IMR-90 (cell line): ENCODE data around the gene GABBR1. TPM values are rescaled to one million over a fixed set of nuclear protein-coding genes. Genes with fewer than 3 reads are reported as not detected.

Experiments used
- ATAC-seq: fragments of 200-7000 bp; cut with Tn5 transposase; 2 replicates; pipeline ENCODE4 v1.9.1; 2020; ENCODE audit warnings: low read depth, mild to moderate bottlenecking, moderate library complexity
- BruUV-seq: library from RNA; stranded (reverse); fragments of 400-500 nt; replicated peaks from 2 replicates; lab custom pipeline; 2021; lab: Mats Ljungman, UMichigan
- CTCF ChIA-PET: fragments of 300-600 bp; formaldehyde crosslinking; extraction: SDS; loops from one replicate; lab custom pipeline; 2021; ENCODE audit warnings: antibody characterized with exemption; lab: Yijun Ruan, JAX
- POLR2A ChIA-PET: fragments of 300-600 bp; sonication (Branson Sonifier 250); formaldehyde crosslinking; loops from one replicate; lab custom pipeline; 2022; ENCODE audit warnings: antibody characterized with exemption; ENCODE audit not compliant: unreplicated experiment; lab: Charles Lee
- DNase-seq: peaks from one replicate; pipeline ENCODE4 v3.0.0; 2013
- H2AFZ ChIP-seq: replicated peaks from 2 replicates; pipeline ENCODE3; 2013; ENCODE audit warnings: low read length, mild to moderate bottlenecking; ENCODE audit not compliant: poor library complexity
- H2AK5ac ChIP-seq: 2 replicates; pipeline ENCODE4 v1.6.1; 2013; ENCODE audit warnings: low read depth, low read length, inconsistent platforms
- H2AK9ac ChIP-seq: replicated peaks from 2 replicates; pipeline ENCODE3; 2013; ENCODE audit warnings: mild to moderate bottlenecking, low read depth, low read length, moderate library complexity; ENCODE audit not compliant: poor library complexity
- H2BK120ac ChIP-seq: 2 replicates; pipeline ENCODE4 v1.6.1; 2013; ENCODE audit warnings: low read depth, low read length, inconsistent platforms
- H2BK15ac ChIP-seq: 3 replicates; pipeline ENCODE4 v1.6.1; 2013; ENCODE audit warnings: low read depth, low read length, inconsistent platforms
- H2BK20ac ChIP-seq: 2 replicates; pipeline ENCODE4 v1.6.1; 2013; ENCODE audit warnings: low read depth, mild to moderate bottlenecking, inconsistent platforms, low read length, moderate library complexity
- H2BK5ac ChIP-seq: 2 replicates; pipeline ENCODE4 v1.6.1; 2013; ENCODE audit warnings: mild to moderate bottlenecking, low read depth, low read length, inconsistent platforms; ENCODE audit not compliant: poor library complexity, severe bottlenecking
- H3K14ac ChIP-seq: replicated peaks from 2 replicates; pipeline ENCODE4 v1.6.1; 2013; ENCODE audit warnings: low read depth, low read length, inconsistent platforms
- H3K18ac ChIP-seq: 2 replicates; pipeline ENCODE4 v1.6.1; 2013; ENCODE audit warnings: low read depth, low read length, control low read depth
- H3K23ac ChIP-seq: 2 replicates; pipeline ENCODE4 v1.6.1; 2013; ENCODE audit warnings: low read depth, low read length, inconsistent platforms
- H3K27ac ChIP-seq: 2 replicates; pipeline ENCODE4 v1.5.1; 2013; ENCODE audit warnings: mild to moderate bottlenecking, control low read depth, low read length; ENCODE audit not compliant: insufficient read depth
- H3K27me3 ChIP-seq: 2 replicates; pipeline ENCODE4 v1.6.1; 2013; ENCODE audit warnings: low read length; ENCODE audit not compliant: control insufficient read depth, insufficient read depth
- H3K36me3 ChIP-seq: 2 replicates; pipeline ENCODE4 v1.6.1; 2013; ENCODE audit warnings: low read length, mixed read lengths; ENCODE audit not compliant: control insufficient read depth, insufficient read depth
- H3K4ac ChIP-seq: 2 replicates; pipeline ENCODE4 v1.6.1; 2013; ENCODE audit warnings: low read depth, low read length, inconsistent platforms
- H3K4me1 ChIP-seq: 2 replicates; pipeline ENCODE4 v1.6.1; 2013; ENCODE audit warnings: low read length, mixed read lengths; ENCODE audit not compliant: control insufficient read depth, insufficient read depth
- H3K4me2 ChIP-seq: 2 replicates; pipeline ENCODE4 v1.6.1; 2013; ENCODE audit warnings: low read depth, mild to moderate bottlenecking, control low read depth, low read length, moderate library complexity
- H3K4me3 ChIP-seq: 2 replicates; pipeline ENCODE4 v1.5.1; 2013; ENCODE audit warnings: low read depth, mild to moderate bottlenecking, control low read depth, low read length, moderate library complexity; ENCODE audit not compliant: insufficient read depth
- H3K56ac ChIP-seq: 2 replicates; pipeline ENCODE4 v1.6.1; 2013; ENCODE audit warnings: low read length, inconsistent platforms; ENCODE audit not compliant: insufficient read depth; ENCODE audit errors: extremely low read depth
- H3K79me1 ChIP-seq, 2 experiments: 2 replicates each; pipeline ENCODE4 v1.6.1; 2013; ENCODE audit warnings: low read length in 2 of 2, inconsistent platforms in 1 of 2, low read depth in 1 of 2
- H3K9ac ChIP-seq: 2 replicates; pipeline ENCODE4 v1.6.1; 2013; ENCODE audit warnings: low read depth, low read length, control low read depth
- H3K9me1 ChIP-seq: 2 replicates; pipeline ENCODE4 v1.6.1; 2013; ENCODE audit warnings: low read length, inconsistent platforms; ENCODE audit not compliant: insufficient read depth
- H3K9me3 ChIP-seq: 2 replicates; pipeline ENCODE4 v1.6.1; 2013; ENCODE audit warnings: low read length; ENCODE audit not compliant: control insufficient read depth, insufficient read depth
- H4K20me1 ChIP-seq: 2 replicates; pipeline ENCODE4 v1.6.1; 2013; ENCODE audit warnings: low read length, inconsistent platforms; ENCODE audit not compliant: insufficient read depth
- H4K5ac ChIP-seq: 2 replicates; pipeline ENCODE4 v1.6.1; 2013; ENCODE audit warnings: mild to moderate bottlenecking, low read depth, low read length, control low read depth
- H4K8ac ChIP-seq, 2 experiments: 2 replicates each; pipeline ENCODE4 v1.6.1; 2013; ENCODE audit warnings: low read depth in 2 of 2, low read length in 2 of 2, control low read depth in 1 of 2, inconsistent platforms in 1 of 2
- H4K91ac ChIP-seq: 2 replicates; pipeline ENCODE4 v1.6.1; 2013; ENCODE audit warnings: low read depth, low read length, inconsistent platforms; ENCODE audit not compliant: insufficient read depth
- MAFK ChIP-seq: IDR thresholded peaks from 2 replicates; pipeline ENCODE4 v1.6.1; 2012; ENCODE audit warnings: low read depth, low read length, improper control_type of control experiment
- RAD21 ChIP-seq: IDR thresholded peaks from 2 replicates; pipeline ENCODE4 v1.6.1; 2012; ENCODE audit warnings: low read length, improper control_type of control experiment
- WGBS, 2 experiments: methylation state at CpG; one replicate each; pipeline versions ENCODE4 v1.1.5 to v1.1.7; 2013; ENCODE audit warnings: missing lambda C conversion rate in 2 of 2; ENCODE audit not compliant: insufficient read length in 1 of 2; ENCODE audit errors: extremely low coverage in 2 of 2; 5-methylcytosine and 5-hydroxymethylcytosine counted together
- dilution Hi-C: fragments of 300-500 bp; cut with HindIII; formaldehyde crosslinking; loops from one replicate; pipeline ENCODE4 v1.14.3; 2018; ENCODE audit warnings: low sequenced_read_pairs; ENCODE audit not compliant: unreplicated experiment
- in situ Hi-C: fragments of 300-500 bp; cut with MboI; formaldehyde crosslinking; loops from 3 replicates; pipeline ENCODE4 v1.14.3; 2019; ENCODE audit warnings: low sequenced_read_pairs, inconsistent platforms, mixed read lengths
- intact Hi-C: fragments of 100-400 bp; cut with micrococcal nuclease; formaldehyde crosslinking; loops from 2 replicates; pipeline ENCODE4 v1.10.0; 2022
- polyA plus RNA-seq, 3 experiments: library from polyadenylated mRNA; depleted of rRNA; stranded (reverse); fragments of >200 nt; gene quantifications; 2 replicates each; pipeline ENCODE4 v1.2.3, GENCODE V29; 2012; ENCODE audit warnings: low replicate concordance in 1 of 3
- total RNA-seq: library from RNA; depleted of rRNA; stranded (reverse); fragments of >200 nt; gene quantifications from 2 replicates; pipeline ENCODE4 v1.2.3, GENCODE V29; 2012

Gene GABBR1
- total and polyA plus RNA-seq, 2 of the 4 experiments (the other 2 are of a cell fraction), result 5.9 to 31.5 TPM

GRCh38 chr6:29680904-29681303, 47.9 kb upstream of the GABBR1 start, which contains the start of gene ZFP57:
TSS of gene ZFP57 (minus strand) at chr6:29681152. CDS start at chr6:29677003, 4,149 bp downstream.
- no peaks in the 10 kb centered on the region for H3K9me1 ChIP-seq
- BruUV-seq, result no TSS peak
- no peak within 1 kb of the TSS for H2AFZ ChIP-seq
- ChIA-PET POLR2A (no interaction called here), CTCF (no interaction called here)
- no peaks in the 10 kb centered on the region; the same call in 1 of the 2 replicates for H3K27me3 ChIP-seq
- H2AK9ac ChIP-seq, result no peak within 1 kb of the TSS
- H3K4me2 ChIP-seq, result no peak within 1 kb of the TSS
- H3K18ac ChIP-seq, result no peak within 1 kb of the TSS
- no peak within 1 kb of the TSS for H3K27ac ChIP-seq
- no peaks in the 10 kb centered on the region for H3K9me3 ChIP-seq
- no peak within 1 kb of the TSS for H3K4ac ChIP-seq
- no peaks in the 10 kb centered on the region for H3K79me1 ChIP-seq
- TF ChIP-seq RAD21 (no peak), MAFK (no peak)
- H4K8ac ChIP-seq, result no peak within 1 kb of the TSS
- H3K36me3 ChIP-seq, result no peaks in the 10 kb centered on the region
- H2BK20ac ChIP-seq, result no peak within 1 kb of the TSS
- no peak within 1 kb of the TSS for H3K4me3 ChIP-seq
- no peak within 1 kb of the TSS for H3K9ac ChIP-seq
- H2AK5ac ChIP-seq, result no peak within 1 kb of the TSS
- H3K14ac ChIP-seq, result no peak within 1 kb of the TSS
- H3K4me1 ChIP-seq, result no peaks in the 10 kb centered on the region
- intact Hi-C loops, result no loop called here
- H2BK5ac ChIP-seq, result no peak within 1 kb of the TSS
- no peak within 1 kb of the TSS for H4K91ac ChIP-seq
- H4K5ac ChIP-seq, result no peak within 1 kb of the TSS
- in situ Hi-C loops, result no loop called here
- no peak within 1 kb of the TSS for H3K23ac ChIP-seq
- WGBS, 2 experiments, result 90% methylated on average over 17 of the region's 31 CpGs; no CpG with 5 or more reads in 1 of the 2 experiments
- dilution Hi-C loops, result no loop called here
- no peak within 1 kb of the TSS for H2BK120ac ChIP-seq
- no peak within 1 kb of the TSS for H3K56ac ChIP-seq
- ATAC-seq (no peak), DNase-seq (no peak)
- no peak within 1 kb of the TSS for H2BK15ac ChIP-seq
- no peaks in the 10 kb centered on the region for H4K20me1 ChIP-seq
